OCI-LY3 (cell line): ENCODE data around the gene ATG16L2.

Source experiments
- CTCF ChIP-seq: fragments of 200-600, 300-600 bp; sonication (generic); IDR thresholded peaks from 2 replicates; pipeline ENCODE4 v1.5.1; 2014; ENCODE audit warnings: antibody characterized with exemption, low read length, low read depth
- EZH2phosphoT487 ChIP-seq: fragments of 200-600 bp; shearing (Covaris generic); IDR thresholded peaks from 2 replicates; pipeline ENCODE4 v1.6.1; 2018; ENCODE audit warnings: antibody characterized with exemption, mixed run types, low read depth

DNA sequence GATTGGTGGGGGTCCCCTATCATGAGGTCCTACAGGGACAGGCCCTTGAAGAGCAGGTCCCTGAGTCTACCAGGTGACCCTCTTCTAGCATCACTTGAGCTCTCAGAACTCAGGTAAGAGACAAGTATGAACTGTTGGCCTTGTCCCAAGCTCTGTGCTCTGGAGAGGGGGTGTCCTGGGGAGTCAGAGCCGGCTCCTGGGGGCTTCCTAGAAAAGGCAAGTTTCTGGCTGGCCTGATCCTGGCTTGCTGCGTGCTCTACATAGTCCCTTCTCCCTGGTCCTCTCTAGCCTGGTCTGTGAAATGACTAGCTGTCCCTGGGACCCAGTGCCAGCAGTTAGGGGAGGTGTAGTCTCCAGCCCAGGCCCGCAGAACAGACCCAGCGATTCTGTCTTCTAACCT is 11.4 kb downstream of the ATG16L2 start:
- no peak for TF ChIP-seq CTCF
- no peak for TF ChIP-seq EZH2phosphoT487
